ENCODE results near the gene TIPIN.

TIPIN gene

GRCh38 chr15:66404122-66404521, 47.6 kb upstream of the TIPIN start:
- no peak for TF ChIP-seq SIN3A (IDR thresholded peaks at IDR 0.05; ENCODE audit: borderline replicate concordance, insufficient read depth, low read length)
- TF ChIP-seq POLR2AphosphoS5 (IDR thresholded peaks at IDR 0.05; ENCODE audit: low read depth, low read length): no peak
- TF ChIP-seq REST (IDR thresholded peaks at IDR 0.05; ENCODE audit: insufficient read depth in 1 of 2, low read depth in 2 of 2, low read length in 2 of 2): no peak
- no peak for TF ChIP-seq FOXP2 (optimal IDR thresholded peaks at IDR 0.05; ENCODE audit: borderline replicate concordance, extremely low read depth, extremely low read length, insufficient read depth)
- no peak for TF ChIP-seq TAF1 (IDR thresholded peaks at IDR 0.05; ENCODE audit: borderline replicate concordance, insufficient read depth, low read length)

- no peak for TF ChIP-seq FOXP2 (optimal IDR thresholded peaks at IDR 0.05; ENCODE audit: borderline replicate concordance, extremely low read depth, extremely low read length, insufficient read depth)
Measured at GRCh38 chr15:66403323-66403722, 46.8 kb upstream of the TIPIN start.

GRCh38 chr15:66402761-66403284, 46.3 kb upstream of the TIPIN start:
- TF ChIP-seq TAF1 (IDR thresholded peaks at IDR 0.05; ENCODE audit: borderline replicate concordance, insufficient read depth, low read length): no peak
- TF ChIP-seq SIN3A (IDR thresholded peaks at IDR 0.05; ENCODE audit: borderline replicate concordance, insufficient read depth, low read length): no peak
- TF ChIP-seq POLR2AphosphoS5 (IDR thresholded peaks at IDR 0.05; ENCODE audit: low read depth, low read length): no peak
- no peak for TF ChIP-seq REST (IDR thresholded peaks at IDR 0.05; ENCODE audit: insufficient read depth in 1 of 2, low read depth in 2 of 2, low read length in 2 of 2)
- TF ChIP-seq FOXP2 (optimal IDR thresholded peaks at IDR 0.05; ENCODE audit: borderline replicate concordance, extremely low read depth, extremely low read length, insufficient read depth): no peak

GRCh38 chr15:66401130-66402021, 44.9 kb upstream of the TIPIN start:
- TF ChIP-seq FOXP2 (optimal IDR thresholded peaks at IDR 0.05; ENCODE audit: borderline replicate concordance, extremely low read depth, extremely low read length, insufficient read depth) (no peak), REST (IDR thresholded peaks at IDR 0.05; ENCODE audit: insufficient read depth in 1 of 2, low read depth in 2 of 2, low read length in 2 of 2) (no peak), SIN3A (IDR thresholded peaks at IDR 0.05; ENCODE audit: borderline replicate concordance, insufficient read depth, low read length) (0 out of 2 replicates have a peak, but pooled peaks have one; percentile 31)

GRCh38 chr15:66400351-66400774, 43.9 kb upstream of the TIPIN start:
- TF ChIP-seq SIN3A (IDR thresholded peaks at IDR 0.05; ENCODE audit: borderline replicate concordance, insufficient read depth, low read length) (no peak), REST (IDR thresholded peaks at IDR 0.05; ENCODE audit: insufficient read depth in 1 of 2, low read depth in 2 of 2, low read length in 2 of 2) (no peak), TAF1 (IDR thresholded peaks at IDR 0.05; ENCODE audit: borderline replicate concordance, insufficient read depth, low read length) (no peak), FOXP2 (optimal IDR thresholded peaks at IDR 0.05; ENCODE audit: borderline replicate concordance, extremely low read depth, extremely low read length, insufficient read depth) (no peak), POLR2AphosphoS5 (IDR thresholded peaks at IDR 0.05; ENCODE audit: low read depth, low read length) (no peak)

Measured in PFSK-1 (cell line).